Sciatic nerve (tissue), 2 donors: ENCODE results near the gene TDRKH. TPM values are rescaled to one million over a fixed set of nuclear protein-coding genes. Genes with fewer than 3 reads are reported as not detected.

Source experiments
- ATAC-seq: fragments of 200-7000 bp; cut with Tn5 transposase; one replicate; pipeline ENCODE4 v1.9.1; 2020; ENCODE audit warnings: mild to moderate bottlenecking, moderate library complexity
- DNase-seq: peaks from one replicate; pipeline ENCODE4 v3.0.0-alpha.2; 2020; ENCODE audit warnings: low spot score
- intact Hi-C: fragments of 100-400 bp; cut with DNase I; formaldehyde crosslinking; loops from one replicate; pipeline ENCODE4 v1.14.2; 2022
- total RNA-seq: library from RNA; stranded (reverse); fragmentation: NEBNext Ultra II Directional; extraction: Animal tissue kit (Norgen Biotek cat#: 25700); gene quantifications from one replicate; pipeline ENCODE4 v1.2.1, GENCODE V29; 2021
- donor health status: DM: no; HTN: no; CAD: no.
- donor health status: DM: no; HTN: no; CAD: no.

Gene TDRKH, protein sequence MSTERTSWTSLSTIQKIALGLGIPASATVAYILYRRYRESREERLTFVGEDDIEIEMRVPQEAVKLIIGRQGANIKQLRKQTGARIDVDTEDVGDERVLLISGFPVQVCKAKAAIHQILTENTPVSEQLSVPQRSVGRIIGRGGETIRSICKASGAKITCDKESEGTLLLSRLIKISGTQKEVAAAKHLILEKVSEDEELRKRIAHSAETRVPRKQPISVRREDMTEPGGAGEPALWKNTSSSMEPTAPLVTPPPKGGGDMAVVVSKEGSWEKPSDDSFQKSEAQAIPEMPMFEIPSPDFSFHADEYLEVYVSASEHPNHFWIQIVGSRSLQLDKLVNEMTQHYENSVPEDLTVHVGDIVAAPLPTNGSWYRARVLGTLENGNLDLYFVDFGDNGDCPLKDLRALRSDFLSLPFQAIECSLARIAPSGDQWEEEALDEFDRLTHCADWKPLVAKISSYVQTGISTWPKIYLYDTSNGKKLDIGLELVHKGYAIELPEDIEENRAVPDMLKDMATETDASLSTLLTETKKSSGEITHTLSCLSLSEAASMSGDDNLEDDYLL
- total RNA-seq = 13.2 TPM

DNA sequence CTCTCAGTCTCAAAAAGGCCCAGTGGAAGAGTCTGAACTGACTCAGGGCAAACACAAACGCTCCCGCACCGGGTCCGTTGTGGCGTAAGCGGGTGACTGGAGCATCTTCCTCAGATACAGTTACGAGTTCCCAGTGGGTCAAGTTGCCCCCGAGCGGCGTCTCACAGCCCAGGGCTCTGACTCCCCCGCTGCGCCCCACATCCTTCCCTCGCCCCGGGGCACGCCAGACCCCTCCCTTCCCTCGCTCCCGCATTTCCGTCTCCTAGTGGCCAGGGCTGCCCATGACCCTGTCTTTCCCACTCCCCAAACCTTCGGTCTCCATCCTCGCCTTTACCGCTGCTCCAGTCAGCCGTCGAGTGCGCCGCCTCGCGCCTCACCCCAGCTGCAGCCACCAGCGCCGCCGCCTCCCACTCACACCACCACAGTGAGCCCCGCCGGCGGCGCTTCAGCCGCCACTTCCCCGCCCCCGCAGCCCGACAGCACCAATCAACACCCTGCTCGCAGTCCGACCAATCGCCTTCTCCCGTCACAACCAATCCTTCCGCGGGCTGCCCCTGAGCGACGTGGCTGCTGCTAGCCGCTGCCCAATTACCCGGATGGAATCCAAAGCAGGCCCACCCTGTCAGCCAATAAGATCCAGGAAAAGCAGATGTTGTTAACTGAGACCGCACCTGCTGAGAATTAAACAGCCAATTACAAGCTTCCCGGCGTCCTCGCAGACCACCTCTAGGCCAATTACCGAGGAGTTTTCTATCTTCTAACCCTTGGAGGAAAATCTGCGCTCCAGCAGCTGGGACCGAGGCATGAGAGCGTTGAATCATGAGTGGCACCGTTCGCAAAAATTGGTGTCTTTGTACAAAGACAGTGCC is at the start of gene TDRKH:
TDRKH (minus strand) TSS at position 430 of the 869 bp plus-strand sequence. CDS start 7,478 bp downstream, outside the sequence.
- intact Hi-C loops = no loop called here
- DNase-seq (peak; percentile 98), ATAC-seq (peak; percentile 100)

DNA sequence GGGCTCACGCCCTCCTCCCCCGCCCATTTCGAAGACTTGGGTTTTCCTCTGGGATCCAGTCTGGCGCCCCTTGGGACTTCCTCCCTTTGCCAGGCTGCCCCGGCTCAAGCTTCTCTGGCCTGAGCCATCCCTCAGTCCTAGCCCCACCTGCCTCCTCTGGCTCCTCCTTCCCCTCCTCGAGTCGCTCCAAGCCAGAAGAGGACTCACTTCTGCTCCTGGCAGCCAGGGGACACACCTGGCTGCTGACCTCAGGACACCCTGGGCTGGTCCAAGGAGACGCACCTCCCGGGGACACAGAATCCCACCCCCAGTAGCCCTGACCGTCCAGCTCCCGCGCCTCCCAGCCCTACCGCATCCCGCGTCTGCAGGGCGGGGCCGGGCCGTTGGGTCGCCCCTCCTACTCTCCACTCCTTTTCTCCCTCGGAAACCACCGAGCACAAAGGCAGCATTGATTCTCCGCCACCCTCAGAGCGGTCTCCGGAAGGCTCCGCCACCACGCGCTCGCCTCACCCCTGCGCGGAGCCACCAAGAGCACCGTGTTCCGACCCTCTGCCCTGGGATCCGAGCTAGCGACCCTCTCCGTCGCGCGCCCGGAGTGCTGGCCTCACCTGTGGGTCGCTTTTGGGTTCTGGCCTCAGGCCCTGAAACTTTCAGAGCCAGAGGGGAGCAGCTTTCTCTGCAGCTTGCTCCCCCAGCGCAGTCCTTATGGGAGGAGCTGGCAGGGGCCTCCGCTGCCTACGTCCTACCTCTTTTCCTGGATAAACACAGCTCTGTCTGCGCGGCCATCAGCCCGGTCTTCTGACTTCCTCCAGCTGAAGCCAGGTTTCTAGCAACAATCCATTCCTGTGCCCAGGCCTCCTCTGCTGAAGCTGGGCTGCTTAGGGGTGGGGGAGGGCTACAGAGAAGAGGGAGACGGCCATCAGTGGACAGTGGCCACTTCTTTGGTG is 49.4 kb upstream of the TDRKH start, which contains the start of gene C2CD4D:
C2CD4D (minus strand) TSS at position 364 of the 947 bp plus-strand sequence. CDS start 831 bp downstream, outside the sequence.
- intact Hi-C loops = no loop called here
- ATAC-seq = peak; percentile 89
- DNase-seq = peak; percentile 77

DNA sequence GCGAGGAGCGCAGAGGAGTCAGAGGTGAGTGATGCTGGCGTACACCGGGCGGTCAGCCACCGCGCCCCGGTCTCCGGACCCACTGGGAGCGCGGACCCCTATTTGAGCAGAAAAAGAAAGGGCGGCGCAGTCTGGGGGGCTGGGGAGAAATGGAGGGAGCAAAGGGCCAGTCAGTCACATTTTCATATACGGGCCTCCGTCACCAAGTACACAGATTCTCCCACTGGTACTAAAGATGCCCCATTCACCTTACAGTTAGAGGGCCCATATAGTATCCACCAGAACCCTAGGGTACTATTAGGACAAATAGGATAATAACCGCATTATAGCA is 48.7 kb upstream of the TDRKH start:
- no peak for DNase-seq
- intact Hi-C loops = no loop called here
- peak; percentile 6 for ATAC-seq

DNA sequence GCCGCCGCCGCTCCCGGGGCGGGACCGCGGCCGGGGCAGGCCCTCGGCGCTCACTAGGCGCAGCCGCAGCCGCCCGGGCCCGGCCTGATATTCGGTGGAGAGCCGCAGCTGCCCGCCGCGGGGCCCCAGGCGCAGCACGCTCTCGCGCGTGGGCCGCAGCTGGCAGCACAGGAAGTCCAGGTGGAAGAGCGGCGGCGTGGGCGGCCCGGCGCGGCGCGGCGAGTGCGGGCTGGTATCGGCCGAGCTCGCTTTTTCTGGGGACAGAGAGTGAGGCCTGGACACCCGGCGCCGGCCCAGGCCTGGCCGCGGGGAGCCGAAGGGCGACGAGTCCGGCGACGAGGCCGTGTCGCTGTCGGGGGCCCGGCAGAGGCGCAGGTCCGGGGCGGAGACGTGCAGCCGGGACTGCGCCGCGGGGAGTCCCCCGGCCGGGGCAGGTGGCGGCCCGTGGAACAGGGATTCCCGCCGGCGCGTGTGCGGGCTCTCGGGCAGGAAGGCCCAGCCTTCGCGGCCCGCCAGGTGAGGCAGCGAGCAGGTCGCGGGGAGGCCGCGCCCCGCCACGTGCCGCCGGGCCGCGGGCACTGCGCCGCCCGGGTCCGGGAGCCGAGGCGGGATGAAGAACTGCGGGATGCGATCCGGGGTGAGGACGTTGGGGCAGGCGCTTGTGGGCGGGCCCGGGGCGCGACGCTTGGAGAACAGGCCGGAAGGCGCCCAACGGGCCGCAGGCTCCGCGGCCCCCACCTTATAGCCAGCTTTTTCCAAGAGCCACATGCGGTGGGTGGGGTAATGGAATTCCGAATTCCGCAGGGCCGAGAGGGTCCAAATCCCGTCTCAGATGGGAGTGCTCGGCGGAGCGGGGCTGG is 48.2 kb upstream of the TDRKH start:
- peak; percentile 3 for ATAC-seq
- no peak for DNase-seq
- intact Hi-C loops = no loop called here

DNA sequence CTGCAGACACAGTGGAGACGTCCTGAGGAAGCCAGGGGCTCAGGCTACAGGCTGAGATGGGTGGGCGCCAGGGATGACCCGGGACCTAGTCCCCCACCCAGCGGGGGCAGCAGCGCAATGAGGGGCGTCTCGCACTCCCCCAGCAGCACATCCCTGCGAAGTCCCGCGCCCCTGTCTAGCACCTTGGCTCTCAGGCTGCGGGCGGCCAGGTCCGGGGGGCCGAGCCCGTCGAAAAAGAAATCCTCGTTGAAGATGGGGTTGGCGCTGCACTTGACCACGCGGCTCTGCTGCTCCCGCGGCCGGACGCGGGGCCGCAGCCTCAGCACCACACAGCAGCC is 47.6 kb upstream of the TDRKH start:
- no peak for DNase-seq
- intact Hi-C loops = no loop called here
- ATAC-seq = no peak

DNA sequence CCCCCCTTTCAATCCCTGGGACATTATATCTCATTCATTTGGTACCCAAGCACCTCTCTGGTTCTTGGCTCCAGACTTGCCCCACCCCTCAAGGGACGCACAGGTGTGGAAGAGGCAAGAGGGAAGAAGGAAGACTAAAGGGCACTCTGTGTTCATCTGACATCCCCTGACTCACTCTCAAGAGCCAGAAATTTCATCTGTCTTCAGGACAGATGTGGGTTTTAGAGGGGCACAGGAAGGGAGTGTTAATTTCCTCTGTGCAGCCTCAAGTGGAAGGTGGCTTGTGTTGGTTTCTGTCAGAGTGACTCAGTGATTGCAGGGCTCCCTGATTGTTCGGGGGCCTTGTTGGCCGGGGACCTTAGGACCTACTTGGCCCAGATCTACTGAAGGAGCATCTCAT is 46.9 kb upstream of the TDRKH start:
- ATAC-seq (no peak), DNase-seq (no peak)
- intact Hi-C loops = no loop called here

DNA sequence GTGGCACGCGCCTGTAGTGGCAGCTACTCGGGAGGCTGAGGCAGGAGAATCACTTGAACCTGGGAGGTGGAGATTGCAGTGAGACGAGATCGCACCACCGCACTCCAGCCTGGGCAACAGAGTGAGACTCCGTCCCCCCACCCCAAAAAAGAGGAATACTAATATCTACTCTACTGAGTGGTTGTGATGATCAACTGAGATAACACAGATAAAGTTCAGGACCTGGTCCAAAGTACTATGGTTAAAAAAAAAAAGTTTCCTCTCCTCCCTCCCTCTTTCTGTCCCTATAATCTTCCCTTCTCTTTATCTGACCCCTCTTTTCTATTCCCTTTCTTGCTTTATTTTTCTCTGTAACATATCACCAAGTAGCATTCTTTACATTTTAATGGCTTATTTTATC is 45.3 kb upstream of the TDRKH start:
- DNase-seq (no peak), ATAC-seq (no peak)
- intact Hi-C loops = no loop called here

DNA sequence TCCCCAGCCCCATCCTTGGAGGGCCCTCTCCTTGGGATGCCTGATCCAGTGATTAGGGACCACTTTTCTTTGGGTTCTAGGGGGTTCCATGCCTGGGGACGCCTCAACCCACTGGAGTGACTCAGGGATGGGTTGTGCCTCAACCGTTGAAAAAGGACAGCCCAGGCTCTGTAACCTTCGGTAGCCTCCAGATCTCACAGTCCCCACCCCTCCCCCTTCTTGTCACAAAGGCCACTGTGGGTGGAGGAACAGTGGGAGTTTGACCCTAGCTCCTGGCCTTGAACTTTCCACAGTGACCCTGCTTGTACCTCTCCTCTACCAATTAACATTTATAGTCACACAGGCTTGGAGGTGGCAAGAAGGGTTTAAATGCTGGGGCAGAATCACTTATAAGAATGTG is 43.9 kb upstream of the TDRKH start:
- DNase-seq (no peak), ATAC-seq (no peak)
- intact Hi-C loops = no loop called here

DNA sequence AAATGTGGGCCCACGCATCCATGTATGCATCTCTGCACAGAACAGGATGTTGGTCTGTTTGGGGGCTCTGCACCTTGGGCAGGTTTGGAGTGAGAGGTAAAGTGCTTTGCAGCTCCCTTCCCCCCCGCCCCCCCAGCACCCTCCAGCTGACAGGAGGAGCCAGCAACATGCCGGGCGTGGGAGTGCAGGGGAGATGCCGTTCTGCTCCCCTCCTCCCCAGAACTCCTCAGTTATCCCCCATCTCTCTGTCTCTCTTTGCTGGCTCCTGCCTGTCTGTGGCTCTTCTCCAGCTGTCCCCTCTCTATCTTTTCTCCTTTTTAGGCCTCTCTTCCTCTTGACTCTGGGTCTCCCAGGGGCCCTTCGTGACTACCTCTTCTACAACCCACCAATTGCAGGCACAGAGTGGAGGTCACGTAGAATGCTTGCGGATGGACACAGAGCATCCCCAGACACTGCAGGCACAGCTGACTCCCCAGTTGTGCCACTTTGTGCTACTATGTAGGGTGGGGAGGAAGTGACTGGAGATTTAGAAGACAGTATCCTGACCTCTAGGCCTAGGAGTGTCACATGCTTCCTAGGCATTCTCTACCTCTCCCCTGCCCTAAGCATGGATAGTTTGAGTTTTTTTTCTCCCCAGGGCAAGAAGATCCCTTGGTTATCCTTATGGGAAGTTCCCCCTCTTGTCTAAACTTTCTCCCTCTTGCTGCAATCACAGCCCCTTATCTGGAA is 43.0 kb upstream of the TDRKH start:
- no peak for ATAC-seq
- intact Hi-C loops = no loop called here

DNA sequence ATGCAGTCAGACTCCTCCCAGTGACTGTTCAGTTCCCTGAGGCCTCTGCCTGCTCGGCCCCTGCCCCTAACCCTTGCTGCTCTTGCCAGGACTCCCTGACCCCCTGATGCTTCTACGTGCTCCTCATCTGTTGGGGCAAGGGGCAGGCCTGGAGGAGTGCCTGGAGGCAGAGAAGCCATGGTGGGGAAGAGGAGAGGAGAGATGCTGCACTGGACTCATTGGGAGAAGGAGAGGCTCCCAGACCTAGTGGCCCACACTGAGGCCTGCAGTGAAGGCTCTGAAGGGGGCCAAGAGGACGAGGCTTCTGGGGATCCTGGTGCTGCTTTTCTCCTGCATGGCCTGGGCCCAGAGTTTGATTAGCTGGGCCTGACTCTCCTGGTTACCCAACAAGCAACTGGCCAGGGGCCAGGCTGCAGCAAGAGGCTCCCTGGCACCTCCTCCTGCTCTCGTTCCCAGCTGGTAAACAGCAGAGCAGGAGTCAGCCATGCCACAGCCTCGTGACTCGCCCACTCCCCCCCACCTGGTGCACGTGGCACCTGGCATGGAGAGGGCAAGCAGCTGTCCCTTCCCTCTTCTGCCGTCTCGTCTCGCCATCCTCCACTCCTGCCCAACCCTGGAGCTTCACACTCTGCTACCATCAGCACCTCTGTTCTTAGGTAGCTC is 42.1 kb upstream of the TDRKH start:
- intact Hi-C loops = no loop called here
- peak; percentile 27 for ATAC-seq
- no peak for DNase-seq

More for the DNA sequence above, 43.0 kb upstream of the TDRKH start:
- no peak for DNase-seq

DNA sequence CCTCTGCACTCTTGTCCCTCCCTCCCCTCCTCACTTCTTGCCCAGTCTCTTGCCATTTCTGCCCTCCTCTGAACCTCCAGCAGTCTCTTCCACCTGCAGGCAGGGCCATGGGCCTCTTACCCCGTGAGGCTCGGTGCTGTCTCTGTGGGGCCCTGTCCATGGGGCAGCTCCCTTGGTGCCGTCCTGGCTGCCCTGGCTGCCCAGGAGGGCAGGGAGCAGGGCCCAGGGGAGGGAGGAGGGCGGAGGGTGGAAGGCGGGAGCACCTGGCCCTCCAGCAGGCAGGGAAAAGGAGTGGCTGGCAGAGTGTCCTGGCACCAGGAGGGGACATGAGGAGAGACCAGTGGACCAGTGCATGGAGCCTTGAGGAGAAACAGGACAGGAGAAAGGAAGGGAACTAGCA is 41.3 kb upstream of the TDRKH start, which contains the start of gene RORC:
RORC (minus strand) TSS at position 198 of the 400 bp plus-strand sequence; CDS start at position 160, 38 bp downstream.
- intact Hi-C loops = no loop called here
- no peak for DNase-seq
- no peak for ATAC-seq

DNA sequence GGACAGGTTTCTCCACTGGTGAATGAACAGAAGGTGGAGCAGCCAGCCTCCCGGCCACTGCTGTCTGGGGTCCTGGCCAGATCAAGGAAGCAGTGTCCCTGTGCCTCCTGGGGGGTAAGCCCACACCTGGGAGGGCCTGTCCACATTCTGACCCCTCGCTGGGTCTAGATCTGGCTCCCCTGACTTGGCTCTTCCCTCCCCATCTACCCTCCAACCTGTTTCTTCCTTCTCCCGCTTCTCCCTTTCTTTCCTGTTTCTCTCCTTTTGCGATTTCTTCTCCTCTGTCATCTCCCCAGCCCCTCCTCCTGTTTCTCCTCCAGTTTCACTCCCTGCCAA is 40.9 kb upstream of the TDRKH start:
- no peak for ATAC-seq
- DNase-seq = no peak
- intact Hi-C loops = no loop called here

DNA sequence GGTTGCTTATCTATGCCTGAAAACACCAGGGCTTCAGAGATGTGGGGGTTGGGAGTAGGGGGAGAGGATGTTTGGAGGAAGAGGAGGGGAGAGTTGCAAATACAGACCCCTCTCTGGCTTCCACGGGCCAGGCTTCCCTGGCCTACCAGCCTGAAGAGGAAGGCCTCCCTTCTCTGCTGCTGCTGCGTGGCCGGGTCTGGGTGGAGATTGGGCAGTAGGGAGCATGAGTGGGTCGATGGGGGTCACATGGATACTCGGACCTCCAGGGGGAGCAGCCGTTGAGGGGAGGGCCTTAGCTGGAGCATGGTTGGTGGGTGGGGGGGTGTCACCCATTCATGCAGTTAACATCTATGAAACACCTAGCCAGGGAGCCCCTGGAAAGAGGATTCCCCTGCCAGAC is 39.8 kb upstream of the TDRKH start:
- DNase-seq (no peak), ATAC-seq (no peak)
- intact Hi-C loops = no loop called here

DNA sequence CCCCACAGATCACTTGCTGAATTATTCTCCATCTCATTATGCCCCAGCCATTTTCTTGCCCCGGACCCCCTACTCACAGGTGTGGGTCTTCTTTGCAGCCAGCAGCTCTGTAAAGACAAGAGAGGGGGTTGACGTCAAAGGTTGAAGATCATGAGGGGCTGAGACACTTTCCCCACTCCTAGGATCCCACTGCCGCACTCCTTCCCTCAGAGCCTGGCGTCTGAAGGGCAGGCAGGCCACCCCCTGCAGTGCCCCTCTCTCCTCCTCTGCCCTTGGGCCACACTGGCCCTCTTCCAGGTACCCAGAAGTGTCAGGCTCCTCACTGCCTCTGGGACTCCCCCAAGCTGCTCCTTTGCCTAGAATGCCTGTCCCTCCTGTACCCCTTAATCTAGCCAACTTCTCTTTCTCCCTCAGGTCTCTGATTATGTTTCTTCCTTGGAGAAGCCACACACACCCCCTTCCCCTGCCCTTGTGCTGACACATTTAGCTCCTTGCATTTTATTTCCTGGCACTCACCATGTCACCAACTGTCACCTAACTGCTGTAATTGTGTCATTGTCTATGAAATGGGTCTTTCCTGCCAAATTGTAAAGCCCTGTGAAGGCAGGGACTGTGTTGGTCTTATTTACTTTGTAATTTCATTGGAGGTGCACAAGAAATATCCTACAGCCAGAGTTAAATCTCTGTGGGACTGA is 39.2 kb upstream of the TDRKH start:
- ATAC-seq (no peak), DNase-seq (no peak)
- intact Hi-C loops = no loop called here

DNA sequence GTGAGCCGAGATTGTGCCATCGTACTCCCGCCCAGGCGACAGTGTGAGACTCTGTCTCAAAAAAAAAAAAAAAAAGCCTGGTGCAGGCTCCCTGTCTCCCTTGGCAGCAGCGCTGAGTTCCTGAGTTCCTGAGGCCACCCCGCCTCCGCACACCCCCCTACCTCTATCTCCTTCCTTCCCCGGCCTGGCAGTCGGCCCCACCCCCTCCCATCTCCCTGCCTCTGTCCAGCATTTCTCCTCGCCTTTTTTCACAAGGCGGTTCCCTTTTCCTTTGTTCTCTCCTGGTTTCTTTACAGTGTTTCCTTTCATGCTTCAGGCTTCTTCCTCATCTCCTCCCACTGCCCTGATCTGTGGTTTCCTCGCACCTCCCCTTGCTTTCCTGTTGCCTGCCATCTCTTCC is 38.6 kb upstream of the TDRKH start:
- intact Hi-C loops = no loop called here
- no peak for ATAC-seq
- DNase-seq = no peak

DNA sequence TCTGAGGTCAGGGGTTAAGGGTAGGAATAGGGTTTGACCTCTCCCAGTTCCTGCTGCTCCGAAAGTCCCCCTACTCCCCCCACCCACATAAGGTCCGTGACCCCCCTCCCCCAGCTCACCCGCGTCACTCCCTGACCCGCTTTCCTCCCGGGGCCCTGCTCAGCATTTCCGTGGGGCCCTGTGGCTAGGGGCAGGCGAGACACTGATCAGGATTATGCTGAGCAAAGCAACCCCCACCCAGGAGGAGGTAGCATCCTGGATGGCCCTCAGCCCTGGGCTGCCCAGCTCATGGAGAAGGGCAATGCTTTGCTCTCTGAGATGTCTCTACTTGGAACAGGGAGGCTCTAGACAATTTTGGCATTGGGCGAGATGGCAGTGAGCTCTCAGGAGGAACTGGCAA is 37.6 kb upstream of the TDRKH start:
- ATAC-seq (no peak), DNase-seq (no peak)
- intact Hi-C loops = no loop called here
